Large intestine (tissue), 3 donors: ENCODE results near the gene CCL2. TPM values are rescaled to one million over a fixed set of nuclear protein-coding genes. Genes with fewer than 3 reads are reported as not detected.

Experiments used
- DNase-seq, 2 donors: peaks; one replicate each; pipeline versions ENCODE4 v3.0.0 to v3.0.0-alpha.2; 2013
- H3K27ac ChIP-seq: one replicate; pipeline ENCODE4 v1.5.1; 2013; ENCODE audit warnings: low read length
- H3K27me3 ChIP-seq: 2 replicates; pipeline ENCODE4 v1.6.1; 2013; ENCODE audit warnings: low read length; ENCODE audit not compliant: control insufficient read depth, insufficient read depth
- H3K36me3 ChIP-seq: 2 replicates; pipeline ENCODE4 v1.6.1; 2013; ENCODE audit warnings: low read length; ENCODE audit not compliant: control insufficient read depth, insufficient read depth
- H3K4me1 ChIP-seq: one replicate; pipeline ENCODE4 v1.6.1; 2013; ENCODE audit warnings: low read length; ENCODE audit not compliant: control insufficient read depth, insufficient read depth
- H3K4me3 ChIP-seq: one replicate; pipeline ENCODE4 v1.5.1; 2013; ENCODE audit warnings: low read length
- H3K9me3 ChIP-seq: one replicate; pipeline ENCODE4 v1.6.1; 2013; ENCODE audit warnings: mild to moderate bottlenecking, low read depth, low read length, moderate library complexity; ENCODE audit not compliant: control insufficient read depth
- WGBS: methylation state at CpG from one replicate; pipeline ENCODE4 v1.1.5; 2013; ENCODE audit warnings: low lambda C conversion rate; ENCODE audit not compliant: insufficient coverage; 5-methylcytosine and 5-hydroxymethylcytosine counted together
- polyA plus RNA-seq: library from polyadenylated mRNA; unstranded; fragments of 120-200 nt; gene quantifications from one replicate; pipeline ENCODE4 v1.2.1, GENCODE V29; 2013

CCL2 gene
- polyA plus RNA-seq, 1 donor = 34.5 TPM

- peak; percentile 58 to 73 for DNase-seq
- Histone ChIP-seq H3K36me3 (no peaks in the 10 kb centered on the region), H3K4me1 (peaks cover 21% of the 10 kb centered on the region), H3K4me3 (no peak overlapping the region), H3K27ac (peak overlapping the region; percentile 3), H3K9me3 (no peaks in the 10 kb centered on the region), H3K27me3 (no peaks in the 10 kb centered on the region)
- no CpG with 5 or more reads among the region's 6 CpGs for WGBS
Observed at GRCh38 chr17:34235389-34236028, 19.6 kb upstream of the CCL2 start.

GRCh38 chr17:34236281-34236892 is 18.7 kb upstream of the CCL2 start:
- Histone ChIP-seq H3K4me1 (peaks cover 21% of the 10 kb centered on the region), H3K27me3 (no peaks in the 10 kb centered on the region), H3K9me3 (no peaks in the 10 kb centered on the region), H3K36me3 (no peaks in the 10 kb centered on the region), H3K4me3 (no peak overlapping the region), H3K27ac (no peak overlapping the region)
- WGBS = no CpG with 5 or more reads among the region's 6 CpGs
- DNase-seq = no peak

- DNase-seq = no peak
- WGBS = no CpG with 5 or more reads among the region's 3 CpGs
- Histone ChIP-seq H3K27ac (no peak overlapping the region), H3K4me3 (no peak overlapping the region), H3K4me1 (peaks cover 24% of the 10 kb centered on the region), H3K27me3 (no peaks in the 10 kb centered on the region), H3K36me3 (no peaks in the 10 kb centered on the region), H3K9me3 (no peaks in the 10 kb centered on the region)
Observed at GRCh38 chr17:34237458-34237857, 17.6 kb upstream of the CCL2 start.

- WGBS = no CpG with 5 or more reads among the region's 4 CpGs
- Histone ChIP-seq H3K27ac (no peak overlapping the region), H3K4me1 (peaks cover 7% of the 10 kb centered on the region), H3K36me3 (no peaks in the 10 kb centered on the region), H3K9me3 (no peaks in the 10 kb centered on the region), H3K27me3 (no peaks in the 10 kb centered on the region), H3K4me3 (no peak overlapping the region)
- peak in 1 of 2 donors; percentile 32 for DNase-seq
Observed at GRCh38 chr17:34241062-34241461, 14.0 kb upstream of the CCL2 start.

- 88% methylated on average over 2 of the region's 8 CpGs for WGBS
- H3K36me3 ChIP-seq = no peaks in the 10 kb centered on the region
- no peaks in the 10 kb centered on the region for H3K9me3 ChIP-seq
- H3K4me3 ChIP-seq = no peak overlapping the region
- DNase-seq = no peak
- H3K4me1 ChIP-seq = peaks cover 14% of the 10 kb centered on the region
- H3K27me3 ChIP-seq = no peaks in the 10 kb centered on the region
- H3K27ac ChIP-seq = no peak overlapping the region
Observed at GRCh38 chr17:34242587-34243363, 12.3 kb upstream of the CCL2 start.

- Histone ChIP-seq H3K27me3 (no peaks in the 10 kb centered on the region), H3K27ac (no peak overlapping the region), H3K36me3 (no peaks in the 10 kb centered on the region), H3K4me1 (peaks cover 20% of the 10 kb centered on the region), H3K9me3 (no peaks in the 10 kb centered on the region), H3K4me3 (no peak overlapping the region)
- 100% methylated on average over 1 of the region's 7 CpGs for WGBS
- DNase-seq = no peak
Observed at GRCh38 chr17:34243364-34244320, 11.4 kb upstream of the CCL2 start.

- Histone ChIP-seq H3K4me1 (peaks cover 34% of the 10 kb centered on the region), H3K4me3 (no peak overlapping the region), H3K27ac (no peak overlapping the region), H3K36me3 (no peaks in the 10 kb centered on the region), H3K9me3 (no peaks in the 10 kb centered on the region), H3K27me3 (no peaks in the 10 kb centered on the region)
- WGBS = 79% methylated on average over 2 of the region's 6 CpGs
- DNase-seq = no peak
Observed at GRCh38 chr17:34245351-34245905, 9.7 kb upstream of the CCL2 start.

- Histone ChIP-seq H3K27me3 (no peaks in the 10 kb centered on the region), H3K4me1 (peaks cover 40% of the 10 kb centered on the region), H3K36me3 (no peaks in the 10 kb centered on the region), H3K4me3 (no peak overlapping the region), H3K27ac (no peak overlapping the region), H3K9me3 (no peaks in the 10 kb centered on the region)
- peak in 1 of 2 donors; percentile 53 for DNase-seq
- 56% methylated on average over 1 of the region's 1 CpG for WGBS
Observed at GRCh38 chr17:34246446-34246845, 8.6 kb upstream of the CCL2 start.

GRCh38 chr17:34246881-34247280 is 8.2 kb upstream of the CCL2 start:
- H3K27ac ChIP-seq = no peak overlapping the region
- WGBS = no CpG with 5 or more reads among the region's 3 CpGs
- H3K4me3 ChIP-seq = no peak overlapping the region
- DNase-seq = no peak
- peaks cover 39% of the 10 kb centered on the region for H3K4me1 ChIP-seq
- no peaks in the 10 kb centered on the region for H3K27me3 ChIP-seq
- no peaks in the 10 kb centered on the region for H3K9me3 ChIP-seq
- no peaks in the 10 kb centered on the region for H3K36me3 ChIP-seq
